Adipocyte (in vitro differentiated cells): ENCODE results near the gene ANXA1.

ENCODE experiments used
- DNase-seq: peaks from one replicate; pipeline ENCODE4 v3.0.0-alpha.2; 2015; ENCODE audit warnings: low read depth
- H3K27me3 ChIP-seq: replicated peaks from 2 replicates; pipeline ENCODE4 v1.7.0; 2013; ENCODE audit warnings: mild to moderate bottlenecking, low read length, moderate library complexity; ENCODE audit not compliant: control insufficient read depth, insufficient read depth
- H3K36me3 ChIP-seq: 2 replicates; pipeline ENCODE4 v1.7.0; 2013; ENCODE audit warnings: low read length, mild to moderate bottlenecking, moderate library complexity; ENCODE audit not compliant: control insufficient read depth, insufficient read depth, severe bottlenecking
- H3K4me1 ChIP-seq: 2 replicates; pipeline ENCODE4 v1.7.0; 2013; ENCODE audit warnings: mild to moderate bottlenecking, low read length, moderate library complexity; ENCODE audit not compliant: control insufficient read depth, insufficient read depth
- H3K4me3 ChIP-seq: 2 replicates; pipeline ENCODE4 v1.7.0; 2013; ENCODE audit warnings: mild to moderate bottlenecking, low read length, moderate library complexity
- H3K9ac ChIP-seq: 2 replicates; pipeline ENCODE4 v1.7.0; 2013; ENCODE audit warnings: mild to moderate bottlenecking, low read length, moderate library complexity
- H3K9me3 ChIP-seq: 2 replicates; pipeline ENCODE4 v1.7.0; 2013; ENCODE audit warnings: mild to moderate bottlenecking, low read length, moderate library complexity; ENCODE audit not compliant: control insufficient read depth

Gene ANXA1

DNA sequence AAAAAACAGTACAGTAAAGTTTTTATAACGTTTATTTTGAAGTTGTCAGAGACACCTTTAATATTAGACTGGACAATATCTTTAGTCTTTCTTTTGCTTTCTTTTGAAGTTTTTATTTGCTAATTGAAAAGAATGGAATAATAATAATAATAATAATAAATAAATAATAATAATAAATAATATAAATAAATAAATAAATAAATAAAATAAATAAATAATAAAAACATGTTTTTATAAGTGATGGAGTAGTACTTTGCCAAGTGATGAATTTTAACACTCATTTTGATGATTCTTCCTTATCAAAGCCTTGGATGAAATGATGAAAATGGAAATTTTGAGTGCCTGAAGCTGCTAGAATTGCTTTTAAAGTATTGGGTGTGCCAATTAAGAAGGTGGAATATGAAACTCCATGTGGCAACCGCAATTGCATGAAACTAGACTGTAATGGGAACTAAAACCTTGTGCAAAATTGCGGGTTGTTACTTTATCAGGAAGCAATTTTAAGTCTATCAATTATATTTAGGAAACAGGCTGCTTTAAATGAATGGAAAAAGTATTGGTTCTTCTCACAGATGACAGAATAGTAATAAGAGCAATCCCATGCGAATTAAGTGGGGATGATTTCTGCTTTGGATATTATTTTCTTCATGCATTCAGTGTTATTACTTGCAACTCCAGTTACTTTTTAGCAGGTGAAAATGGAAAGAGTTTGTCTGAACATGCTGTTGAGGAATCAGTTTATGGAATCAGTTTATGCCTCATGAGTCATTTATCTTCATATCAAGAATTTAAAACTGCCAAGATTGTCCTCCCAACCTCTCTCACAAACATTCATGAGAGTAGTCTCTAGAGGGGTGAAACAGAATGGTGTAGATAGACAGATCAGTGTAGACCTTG is 4.6 kb downstream of the ANXA1 start:
- no peaks in the 10 kb centered on the region for H3K27me3 ChIP-seq
- H3K9ac ChIP-seq = peak overlapping the region; percentile 98
- peak; percentile 17 for DNase-seq
- peak overlapping the region; percentile 95 for H3K4me3 ChIP-seq
- peaks cover 66% of the 10 kb centered on the region for H3K36me3 ChIP-seq
- peaks cover 51% of the 10 kb centered on the region for H3K4me1 ChIP-seq
- H3K9me3 ChIP-seq = no peaks in the 10 kb centered on the region

DNA sequence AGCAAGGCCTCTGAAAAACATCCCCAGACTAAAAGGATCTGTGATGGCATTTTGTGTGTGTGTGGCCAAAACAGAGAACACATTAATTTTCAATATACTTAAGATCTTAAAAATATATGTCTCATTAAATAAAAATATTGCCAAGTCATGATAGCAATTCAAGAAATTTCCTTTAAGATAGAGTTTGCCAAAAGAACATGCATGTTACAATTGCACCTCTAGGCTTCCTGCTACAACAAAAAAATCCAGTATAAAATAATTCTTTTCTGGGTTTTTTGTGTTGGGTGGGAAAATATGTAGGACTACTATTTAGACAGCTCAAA is 5.2 kb downstream of the ANXA1 start:
- H3K4me3 ChIP-seq = peak overlapping the region; percentile 69
- H3K9me3 ChIP-seq = no peaks in the 10 kb centered on the region
- DNase-seq = no peak
- H3K36me3 ChIP-seq = peaks cover 72% of the 10 kb centered on the region
- H3K4me1 ChIP-seq = peaks cover 54% of the 10 kb centered on the region
- no peaks in the 10 kb centered on the region for H3K27me3 ChIP-seq
- peak overlapping the region; percentile 3 for H3K9ac ChIP-seq

- peaks cover 54% of the 10 kb centered on the region for H3K4me1 ChIP-seq
- no peaks in the 10 kb centered on the region for H3K9me3 ChIP-seq
- H3K36me3 ChIP-seq = peaks cover 82% of the 10 kb centered on the region
- no peak for DNase-seq
- peak overlapping the region; percentile 69 for H3K4me3 ChIP-seq
- peak overlapping the region; percentile 60 for H3K9ac ChIP-seq
- H3K27me3 ChIP-seq = no peaks in the 10 kb centered on the region
Observed at GRCh38 chr9:73157811-73158210, 6.1 kb downstream of the ANXA1 start.

DNA sequence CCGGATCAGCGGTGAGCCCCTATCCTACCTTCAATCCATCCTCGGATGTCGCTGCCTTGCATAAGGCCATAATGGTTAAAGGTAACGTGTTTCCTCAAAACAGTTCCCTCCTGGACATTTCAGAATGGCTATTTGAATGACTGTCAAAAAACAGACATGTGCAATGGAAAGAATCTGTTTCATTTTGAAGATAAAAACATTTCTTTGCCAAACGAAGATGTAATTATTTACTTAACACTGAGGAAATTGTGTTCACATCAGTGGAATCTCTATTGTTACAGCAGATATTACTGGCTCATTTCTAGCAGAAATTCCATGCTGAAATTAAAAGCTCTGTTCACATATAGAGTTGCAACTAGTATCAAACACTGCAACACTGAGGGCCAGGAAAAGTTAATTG is 7.1 kb downstream of the ANXA1 start:
- H3K36me3 ChIP-seq = peaks cover 91% of the 10 kb centered on the region
- H3K4me1 ChIP-seq = peaks cover 54% of the 10 kb centered on the region
- no peak overlapping the region for H3K4me3 ChIP-seq
- no peaks in the 10 kb centered on the region for H3K9me3 ChIP-seq
- no peak for DNase-seq
- no peak overlapping the region for H3K9ac ChIP-seq
- H3K27me3 ChIP-seq = no peaks in the 10 kb centered on the region

- Histone ChIP-seq H3K9me3 (no peaks in the 10 kb centered on the region), H3K4me1 (peaks cover 37% of the 10 kb centered on the region), H3K4me3 (no peak overlapping the region), H3K36me3 (peaks cover 95% of the 10 kb centered on the region), H3K27me3 (no peaks in the 10 kb centered on the region), H3K9ac (no peak overlapping the region)
- DNase-seq = no peak
Observed at GRCh38 chr9:73160868-73161267, 9.2 kb downstream of the ANXA1 start.

DNA sequence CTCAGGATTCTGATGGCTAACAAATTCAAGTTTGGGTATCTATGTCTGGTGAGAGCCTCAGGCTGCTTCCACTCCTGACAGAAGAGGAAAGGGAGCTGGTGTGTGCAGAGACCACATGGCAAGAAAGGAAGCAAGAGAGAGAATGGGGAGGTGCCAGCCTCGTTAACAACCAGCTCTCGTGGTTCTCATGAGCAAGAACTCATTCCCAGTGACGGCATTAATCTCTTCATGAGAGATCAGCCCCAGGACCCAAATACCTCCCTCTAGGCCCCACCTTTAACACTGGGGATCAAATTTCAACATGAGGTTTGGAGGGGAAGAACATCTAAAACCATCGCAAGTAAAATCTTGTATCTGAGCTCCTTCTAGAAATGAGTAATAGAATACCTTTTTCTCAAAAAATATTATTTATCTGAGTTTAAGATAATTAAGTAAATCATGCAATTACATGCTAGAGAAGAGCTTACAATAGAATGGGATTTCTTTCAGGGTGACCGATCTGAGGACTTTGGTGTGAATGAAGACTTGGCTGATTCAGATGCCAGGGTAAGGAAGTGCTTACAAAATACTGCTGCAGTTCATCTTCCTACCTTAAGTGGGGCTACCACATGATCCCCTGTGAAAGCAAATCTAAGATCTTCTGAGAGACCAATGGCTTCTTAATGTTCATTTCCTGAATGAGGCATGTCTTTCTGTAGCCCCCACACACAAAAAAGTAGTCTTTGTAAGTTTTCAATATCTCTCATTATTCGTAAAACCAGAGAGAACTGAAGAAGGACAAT is 11.5 kb downstream of the ANXA1 start:
- no peaks in the 10 kb centered on the region for H3K27me3 ChIP-seq
- H3K4me1 ChIP-seq = peaks cover 17% of the 10 kb centered on the region
- H3K9me3 ChIP-seq = no peaks in the 10 kb centered on the region
- H3K4me3 ChIP-seq = no peak overlapping the region
- H3K36me3 ChIP-seq = peaks cover 100% of the 10 kb centered on the region
- peak overlapping the region; percentile 21 for H3K9ac ChIP-seq
- peak; percentile 16 for DNase-seq

DNA sequence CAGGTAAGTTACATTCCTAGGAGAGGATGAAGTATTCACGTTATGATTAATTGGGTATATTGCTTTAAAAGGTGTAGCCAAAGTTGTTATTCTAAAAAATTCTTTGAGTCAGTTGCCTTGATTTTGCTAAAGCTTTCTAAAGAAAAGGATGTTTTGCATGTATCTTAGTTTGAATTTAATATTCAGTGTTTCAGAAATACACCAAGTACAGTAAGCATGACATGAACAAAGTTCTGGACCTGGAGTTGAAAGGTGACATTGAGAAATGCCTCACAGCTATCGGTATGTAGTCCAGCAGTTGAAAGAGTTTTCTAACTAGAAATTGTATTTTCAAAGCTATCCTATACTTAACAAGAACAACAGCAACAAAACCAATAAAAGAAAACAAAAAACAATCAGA is 14.2 kb downstream of the ANXA1 start:
- peaks cover 6% of the 10 kb centered on the region for H3K4me1 ChIP-seq
- peak; percentile 4 for DNase-seq
- H3K4me3 ChIP-seq = no peak overlapping the region
- H3K36me3 ChIP-seq = peaks cover 100% of the 10 kb centered on the region
- H3K9ac ChIP-seq = no peak overlapping the region
- no peaks in the 10 kb centered on the region for H3K27me3 ChIP-seq
- no peaks in the 10 kb centered on the region for H3K9me3 ChIP-seq

DNA sequence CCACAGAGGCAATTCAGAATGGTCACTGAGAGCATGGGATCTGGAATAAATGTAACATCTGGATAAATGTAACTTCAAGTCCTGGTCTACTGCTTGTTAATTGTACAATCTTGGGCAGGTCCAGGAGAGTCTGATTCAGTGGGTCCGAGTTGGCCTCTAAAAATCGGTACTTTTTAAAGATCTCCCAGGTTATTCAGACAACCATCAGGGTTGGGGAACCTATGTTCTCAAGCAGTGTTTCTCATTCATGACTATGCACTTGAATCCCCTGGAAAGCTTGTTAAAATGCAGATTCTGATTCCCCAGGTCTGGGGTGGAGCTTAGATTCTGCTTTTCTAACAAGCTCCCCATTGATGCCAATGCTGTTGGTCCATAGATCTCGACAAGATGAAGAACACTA is 14.8 kb downstream of the ANXA1 start:
- Histone ChIP-seq H3K36me3 (peaks cover 100% of the 10 kb centered on the region), H3K4me3 (no peak overlapping the region), H3K27me3 (no peaks in the 10 kb centered on the region), H3K9ac (no peak overlapping the region), H3K9me3 (no peaks in the 10 kb centered on the region), H3K4me1 (peaks cover 3% of the 10 kb centered on the region)
- DNase-seq = peak; percentile 2

DNA sequence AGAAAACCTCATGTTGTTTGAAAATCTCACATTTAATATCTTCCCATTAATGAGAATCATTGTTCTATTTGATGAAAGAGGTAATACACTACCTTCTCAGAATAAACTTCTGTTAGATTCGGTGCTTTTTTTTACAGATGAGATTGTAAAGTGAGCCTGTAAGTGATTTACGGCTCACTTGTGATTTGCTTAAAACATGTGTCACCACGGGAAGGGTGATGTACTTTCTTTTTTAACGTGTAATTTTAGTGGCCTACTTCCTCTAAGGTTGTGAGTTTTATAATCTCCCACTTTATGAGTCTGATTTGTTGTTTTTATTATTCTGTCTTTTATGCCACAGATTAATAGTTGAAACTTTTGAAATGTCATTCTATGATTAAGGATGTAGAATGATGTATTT is 15.9 kb downstream of the ANXA1 start:
- H3K36me3 ChIP-seq = peaks cover 97% of the 10 kb centered on the region

DNA sequence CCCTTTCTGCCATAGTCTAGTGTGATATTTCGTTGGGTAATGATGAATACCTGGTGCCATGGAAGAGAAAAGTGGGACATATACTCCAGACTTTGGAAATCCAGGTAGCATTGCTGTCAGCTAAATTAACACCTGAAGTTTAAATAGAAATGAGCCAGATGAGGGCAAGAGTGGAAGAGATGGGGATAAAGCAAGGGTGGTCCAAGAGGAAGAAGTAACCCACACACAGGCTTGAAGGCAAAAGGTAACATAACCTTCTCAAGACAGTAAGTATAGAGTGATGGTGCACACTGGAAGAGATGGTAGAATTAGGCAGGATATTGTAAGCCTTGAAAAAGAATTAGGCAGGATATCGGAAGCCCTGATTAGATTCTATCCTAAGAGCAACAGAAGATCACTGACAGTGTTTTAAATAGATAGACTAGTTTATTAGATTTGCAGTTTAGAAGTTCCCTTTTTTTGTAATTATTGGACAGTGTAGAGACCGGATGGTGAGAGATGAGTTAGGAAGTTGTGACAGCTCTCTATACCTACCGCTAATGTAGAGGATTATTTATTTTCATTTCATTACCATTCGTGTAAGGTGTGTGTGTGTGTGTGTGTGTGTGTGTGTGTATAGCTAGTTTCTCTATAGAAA is 16.8 kb downstream of the ANXA1 start:
- no peaks in the 10 kb centered on the region for H3K4me1 ChIP-seq
- H3K9ac ChIP-seq = no peak overlapping the region
- peak; percentile 2 for DNase-seq
- H3K27me3 ChIP-seq = no peaks in the 10 kb centered on the region
- peaks cover 89% of the 10 kb centered on the region for H3K36me3 ChIP-seq
- no peaks in the 10 kb centered on the region for H3K9me3 ChIP-seq
- no peak overlapping the region for H3K4me3 ChIP-seq

More for the DNA sequence above, 15.9 kb downstream of the ANXA1 start:
- no peak for DNase-seq
- Histone ChIP-seq H3K4me1 (no peaks in the 10 kb centered on the region), H3K27me3 (no peaks in the 10 kb centered on the region), H3K9ac (no peak overlapping the region), H3K9me3 (no peaks in the 10 kb centered on the region), H3K4me3 (no peak overlapping the region)
